GM18870 (cell line): ENCODE data around the gene PLEKHM3.

ENCODE experiments used
- ATAC-seq: cut with Tn5 transposase; IDR thresholded peaks from one replicate; pipeline ENCODE4 v1.9.1; 2021; ENCODE audit warnings: moderate library complexity; ENCODE audit not compliant: unreplicated experiment

The PLEKHM3 gene

DNA sequence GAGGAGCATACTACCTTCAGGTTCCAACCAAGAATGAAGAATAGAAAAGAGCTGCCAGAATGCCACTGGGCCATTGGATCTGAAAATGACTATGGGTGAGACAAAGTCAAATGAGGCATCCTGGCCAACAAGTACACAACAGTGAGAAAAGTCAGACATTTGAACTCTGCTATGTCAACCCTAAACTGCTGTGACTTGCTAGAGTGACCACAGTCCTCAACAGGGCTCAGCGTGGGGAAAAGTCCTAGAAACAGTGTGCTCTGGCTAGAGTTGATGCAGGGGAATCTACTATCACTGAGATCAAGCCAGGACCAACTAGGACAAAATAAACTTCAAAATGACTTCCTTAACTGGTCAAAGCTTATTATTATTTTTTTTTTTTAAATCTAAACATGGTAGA lies 157.4 kb downstream of the PLEKHM3 start:
- ATAC-seq, result no peak

DNA sequence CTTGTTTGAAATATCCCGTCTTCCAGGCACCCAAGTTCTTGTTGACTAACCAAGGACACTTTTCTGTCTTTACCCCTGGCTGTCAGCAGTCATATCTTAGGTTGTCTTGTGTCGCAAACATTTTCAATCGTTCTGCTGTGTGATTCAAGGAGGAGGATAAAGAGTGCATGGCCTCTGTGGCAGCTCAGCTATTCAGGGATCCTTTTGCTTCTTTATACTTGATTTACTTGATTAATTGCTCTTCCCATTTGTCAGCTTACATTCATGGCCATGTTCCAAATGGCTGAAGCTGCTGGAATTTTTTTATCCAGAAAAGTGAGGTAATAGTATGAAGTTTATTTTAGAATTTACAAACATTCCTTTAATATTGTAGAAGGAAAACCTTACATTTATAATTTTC lies 158.3 kb downstream of the PLEKHM3 start:
- ATAC-seq, result no peak

DNA sequence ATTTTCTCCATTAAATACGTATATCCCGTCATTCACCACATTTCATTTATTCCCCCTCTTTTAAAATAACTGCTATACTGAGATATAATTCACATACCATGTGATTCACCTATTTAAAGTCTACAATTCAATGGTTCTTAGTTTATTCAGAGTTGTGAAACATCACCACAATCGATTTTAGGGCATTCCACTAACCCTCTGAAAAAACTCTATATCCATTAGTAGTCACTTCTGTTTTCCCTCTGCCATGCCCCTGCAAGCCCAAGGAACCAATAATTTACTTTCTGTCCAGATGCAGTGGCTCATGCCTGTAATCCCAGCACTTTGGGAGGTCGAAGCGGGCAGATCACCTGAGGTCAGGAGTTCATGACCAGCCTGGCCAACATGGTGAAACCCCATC lies 160.1 kb downstream of the PLEKHM3 start:
- ATAC-seq, result no peak

DNA sequence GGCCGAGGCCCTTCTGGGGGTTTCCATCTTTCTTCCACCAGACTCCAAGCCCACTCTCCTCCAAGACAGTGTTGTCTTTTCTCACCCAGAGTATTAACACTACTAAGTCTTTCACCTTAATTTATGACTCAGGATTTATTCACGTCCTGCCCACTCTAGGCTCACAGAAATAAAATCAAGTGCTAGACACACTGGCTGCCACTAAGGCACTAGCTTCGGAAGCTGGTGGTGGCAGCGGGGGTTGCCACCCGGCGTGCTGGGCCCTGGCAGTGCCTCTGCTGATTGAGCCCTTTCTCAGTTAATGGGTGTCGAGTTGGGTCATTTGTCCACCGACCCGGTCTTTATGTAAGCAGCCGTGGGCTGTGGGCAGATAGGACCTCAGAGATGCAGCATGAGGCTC lies 162.0 kb downstream of the PLEKHM3 start:
- no peak for ATAC-seq

DNA sequence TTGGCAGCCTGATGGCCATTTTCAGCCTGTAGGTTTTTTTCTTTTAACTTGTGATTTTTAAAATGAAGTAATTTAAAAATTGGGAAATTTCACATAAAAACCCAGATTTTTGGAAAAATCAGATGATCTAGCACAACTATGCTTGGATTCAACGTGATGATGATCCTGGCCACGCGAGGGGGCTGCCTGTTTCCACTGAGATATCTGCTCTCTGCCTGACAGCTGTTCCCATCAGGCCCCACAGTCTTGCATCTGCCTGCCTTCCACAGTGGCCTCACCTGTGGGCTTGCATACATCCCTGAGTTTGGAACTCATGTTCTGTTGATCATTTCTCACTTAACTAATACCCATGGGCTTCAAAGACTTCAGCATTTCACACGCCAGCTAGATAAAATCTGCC lies 163.5 kb downstream of the PLEKHM3 start:
- ATAC-seq, result no peak

DNA sequence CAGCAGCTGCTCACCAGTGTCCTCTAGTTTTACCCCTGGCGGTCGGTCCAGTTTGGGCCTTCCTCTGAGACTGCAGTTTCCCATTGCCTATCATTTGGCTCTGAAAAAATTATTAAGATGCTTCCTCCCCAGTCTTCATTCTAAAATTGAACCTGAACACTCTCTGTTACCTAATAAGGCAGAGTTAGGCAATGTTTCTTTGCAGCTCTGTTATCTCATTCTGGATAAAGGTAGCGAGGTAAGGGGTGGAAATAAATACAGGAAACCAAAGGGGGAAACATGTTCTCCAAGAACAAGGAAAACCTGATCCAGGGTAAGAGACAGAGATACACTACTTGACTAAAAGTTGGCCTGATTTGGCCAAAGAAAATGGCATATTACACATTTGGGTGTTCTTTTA lies 164.6 kb downstream of the PLEKHM3 start:
- no peak for ATAC-seq

DNA sequence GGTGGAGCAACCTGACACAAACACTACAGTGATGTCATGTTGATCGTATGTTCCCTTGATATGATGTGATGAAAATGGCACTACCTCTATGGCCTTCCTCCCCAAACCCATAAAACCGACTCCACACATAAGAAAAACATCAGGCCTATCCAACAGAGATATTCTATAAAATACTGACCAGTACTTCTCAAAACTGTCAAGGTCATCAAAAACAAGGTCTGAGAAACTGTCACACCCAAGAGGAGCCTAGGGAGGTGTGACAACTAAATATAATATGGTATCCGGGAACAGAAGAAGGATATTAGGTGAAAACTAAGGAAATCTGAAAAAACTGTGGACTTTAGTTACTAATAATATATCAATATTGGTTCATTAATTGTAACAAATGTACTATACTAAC lies 169.7 kb downstream of the PLEKHM3 start:
- ATAC-seq, result no peak

DNA sequence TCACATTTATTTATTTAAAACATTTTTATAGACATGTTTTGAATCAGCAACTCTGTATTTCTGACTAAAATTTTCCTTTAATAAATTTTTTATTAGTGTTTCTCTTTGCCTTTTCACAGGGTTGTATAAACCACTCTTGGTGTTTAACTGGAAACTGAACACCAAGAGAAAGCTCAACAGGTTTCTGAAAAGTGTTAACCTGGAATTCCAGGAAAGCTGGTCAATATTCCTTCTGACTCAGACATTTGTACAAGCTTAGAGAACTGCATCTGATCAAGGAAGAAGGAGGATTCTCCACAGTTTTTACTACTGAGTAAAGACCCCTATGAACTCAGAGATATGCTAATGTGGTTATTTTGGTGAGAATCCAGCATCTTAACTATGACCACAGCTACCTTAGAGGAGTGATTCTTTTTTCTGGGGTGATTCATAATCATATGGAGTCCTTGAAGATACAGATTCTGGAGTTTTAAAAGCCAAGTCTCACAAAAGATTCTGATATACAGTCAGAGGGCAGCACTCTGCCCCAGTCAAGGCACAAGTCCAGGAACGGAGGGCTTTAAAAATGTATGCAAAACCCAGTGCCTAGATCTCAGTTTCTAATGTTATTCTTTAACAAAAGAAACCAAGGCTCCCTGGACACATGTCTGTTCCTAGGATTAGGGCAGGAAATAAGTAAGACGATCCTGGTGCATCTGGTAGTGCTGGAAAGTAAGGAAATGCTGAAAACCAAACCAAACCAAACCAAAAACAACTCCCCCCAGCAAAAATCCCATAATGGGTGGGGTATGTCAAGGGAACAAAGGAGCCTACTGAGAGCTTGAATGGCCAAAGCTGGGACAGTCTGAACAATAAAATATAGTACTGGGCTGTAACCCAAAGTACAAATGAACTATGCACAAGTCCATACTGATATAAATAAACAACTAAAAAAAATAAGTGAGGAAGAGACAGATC lies 170.6 kb downstream of the PLEKHM3 start:
- no peak for ATAC-seq

DNA sequence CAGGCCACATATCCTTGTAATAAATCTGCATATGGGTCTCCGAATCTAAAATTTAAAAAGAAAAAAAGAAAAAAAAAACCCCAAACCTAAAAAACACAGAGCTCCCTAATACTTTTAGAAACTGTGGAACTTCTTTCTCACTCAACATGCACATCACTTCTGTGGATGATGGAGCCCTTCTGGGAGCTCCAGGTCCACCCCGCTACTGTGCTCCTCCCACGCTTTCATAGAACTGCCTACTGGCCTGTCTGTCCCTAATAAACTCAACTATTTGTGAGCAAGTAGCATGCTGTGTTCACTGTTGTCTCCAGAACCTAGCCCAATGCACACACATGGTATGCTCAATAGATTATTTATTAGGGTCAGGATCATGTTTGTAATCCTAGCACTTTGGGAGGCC lies 172.5 kb downstream of the PLEKHM3 start:
- no peak for ATAC-seq

DNA sequence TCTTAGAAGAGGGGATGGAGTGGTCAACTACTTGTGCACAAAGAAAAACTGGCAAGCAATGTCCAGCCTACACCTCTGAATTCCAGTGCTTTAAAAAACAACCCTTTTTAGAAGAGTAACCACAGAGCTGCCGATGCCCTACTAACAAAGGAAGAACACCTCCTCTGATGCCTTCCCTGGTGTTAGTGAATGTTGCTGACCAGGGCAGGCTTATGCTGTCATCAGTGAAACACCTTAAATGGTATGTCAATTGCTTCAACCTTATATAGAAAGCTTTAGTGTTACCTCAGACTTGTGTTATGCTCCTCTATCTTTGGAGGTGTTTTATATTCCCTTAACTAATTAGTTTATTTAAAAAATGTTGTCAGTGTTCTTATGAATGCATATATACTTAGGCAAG lies 175.9 kb downstream of the PLEKHM3 start:
- no peak for ATAC-seq

DNA sequence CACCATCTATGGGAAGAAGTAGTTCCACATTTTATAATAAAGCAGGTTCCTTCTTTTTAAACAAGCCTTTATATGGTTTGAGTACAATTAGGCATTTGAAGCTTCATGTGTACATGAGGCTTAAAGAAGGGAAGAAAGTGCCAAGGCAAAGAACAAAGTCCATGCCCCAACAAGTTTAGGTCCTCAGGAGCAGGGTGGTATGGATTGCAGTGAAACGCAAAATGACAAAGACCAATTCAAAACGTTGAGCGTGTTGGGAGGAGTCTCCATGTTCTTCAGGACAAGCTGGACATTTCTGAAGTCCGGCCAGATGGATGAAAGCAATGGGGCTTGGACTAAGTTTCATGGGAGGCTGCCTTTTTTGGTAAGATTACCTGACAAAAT lies 176.8 kb downstream of the PLEKHM3 start:
- ATAC-seq, result no peak

DNA sequence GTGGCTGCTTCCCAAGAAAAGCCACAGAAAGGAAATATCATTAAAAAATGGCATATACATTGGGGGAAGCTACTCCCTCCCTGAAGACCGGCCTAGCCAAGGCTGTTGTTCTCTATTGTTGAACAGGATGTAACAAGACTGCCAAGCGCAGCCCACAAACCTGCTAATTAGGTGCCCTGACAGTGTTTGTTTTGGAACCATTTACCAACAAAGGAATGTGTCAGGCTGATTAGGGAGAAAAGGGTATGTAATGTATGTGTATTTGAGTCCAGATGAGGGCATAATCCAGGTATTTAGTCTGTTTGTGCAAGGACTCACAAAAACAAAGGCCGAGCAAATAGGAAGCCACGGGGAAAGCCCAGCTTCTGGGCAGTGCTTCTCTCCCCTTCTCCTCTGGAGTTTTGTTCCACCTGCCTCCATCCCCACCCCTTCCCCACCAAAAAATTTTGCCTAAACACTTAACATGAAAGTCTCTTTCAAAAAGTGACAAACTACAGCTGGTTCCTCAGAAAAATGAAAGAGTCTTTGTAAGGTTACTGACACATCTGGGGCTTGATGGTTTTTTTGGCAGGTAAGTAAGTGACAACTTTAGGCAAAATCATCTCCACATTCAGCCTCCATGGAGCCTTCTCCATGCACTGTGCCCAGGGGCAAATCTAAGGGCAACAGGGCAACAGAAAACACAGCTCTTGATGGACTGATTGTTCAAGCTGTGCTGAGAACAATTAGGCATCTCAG lies 177.4 kb downstream of the PLEKHM3 start:
- no peak for ATAC-seq

DNA sequence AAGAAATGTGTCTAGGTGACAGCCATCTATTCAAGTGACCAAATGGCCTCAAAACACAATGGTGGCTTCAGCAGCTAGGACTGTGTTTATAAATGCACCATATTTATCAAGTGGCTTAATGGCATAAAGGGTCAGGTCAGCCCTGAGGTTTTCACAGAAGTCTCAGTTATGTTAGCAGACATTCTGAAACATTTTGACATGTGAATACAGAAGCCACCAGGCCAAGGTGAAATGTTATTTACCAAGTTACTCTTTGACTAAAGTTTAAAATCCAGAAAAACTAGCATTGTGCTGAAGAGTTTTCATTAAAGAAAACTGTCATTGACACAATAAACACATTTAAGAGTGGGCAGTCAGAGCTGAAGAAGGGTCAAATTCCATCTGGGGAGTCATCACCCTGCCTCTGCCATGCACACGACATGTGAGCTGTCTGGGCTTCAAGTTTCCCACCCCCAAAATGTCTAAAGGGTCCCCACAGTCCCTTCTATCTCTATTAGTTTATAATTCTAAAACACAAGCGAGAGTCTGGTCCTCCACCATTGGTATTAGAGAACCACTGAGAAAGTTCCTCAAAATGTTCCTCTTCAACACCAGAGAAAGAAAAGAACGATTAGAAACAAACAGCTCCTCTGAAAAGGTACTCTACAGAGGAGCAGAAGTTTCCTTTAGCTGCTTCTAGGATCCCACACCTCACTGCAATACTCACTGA lies 178.1 kb downstream of the PLEKHM3 start:
- no peak for ATAC-seq

DNA sequence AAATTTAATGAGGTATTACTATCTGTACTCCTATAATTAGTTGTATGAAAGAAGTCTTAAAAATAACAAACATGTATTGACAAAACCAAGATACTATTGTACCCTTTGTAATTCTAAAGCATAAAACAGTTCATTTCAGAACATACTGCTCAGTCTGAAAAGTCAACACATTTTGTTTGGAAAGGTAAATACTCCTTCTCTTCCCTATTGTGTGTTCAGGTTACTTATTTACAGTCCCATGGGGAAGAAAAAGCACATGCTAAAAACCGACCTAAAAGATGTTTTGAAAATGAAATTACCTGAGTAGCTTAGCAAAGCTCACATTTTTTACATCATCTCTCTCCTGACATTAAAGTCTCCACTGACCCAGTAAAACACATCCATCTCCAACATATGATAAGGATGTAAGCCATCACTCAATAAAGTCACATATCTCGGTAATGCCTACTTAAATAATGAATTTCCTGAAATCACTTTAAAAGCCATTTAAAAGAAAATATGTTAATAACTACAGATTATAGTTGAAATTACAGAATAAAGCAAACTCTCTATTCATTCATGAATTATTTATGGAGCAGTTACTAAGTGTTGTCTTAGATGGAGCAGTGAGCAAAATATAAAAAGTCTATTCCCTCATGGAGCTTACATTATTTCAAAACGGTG lies 180.0 kb downstream of the PLEKHM3 start:
- ATAC-seq, result no peak

DNA sequence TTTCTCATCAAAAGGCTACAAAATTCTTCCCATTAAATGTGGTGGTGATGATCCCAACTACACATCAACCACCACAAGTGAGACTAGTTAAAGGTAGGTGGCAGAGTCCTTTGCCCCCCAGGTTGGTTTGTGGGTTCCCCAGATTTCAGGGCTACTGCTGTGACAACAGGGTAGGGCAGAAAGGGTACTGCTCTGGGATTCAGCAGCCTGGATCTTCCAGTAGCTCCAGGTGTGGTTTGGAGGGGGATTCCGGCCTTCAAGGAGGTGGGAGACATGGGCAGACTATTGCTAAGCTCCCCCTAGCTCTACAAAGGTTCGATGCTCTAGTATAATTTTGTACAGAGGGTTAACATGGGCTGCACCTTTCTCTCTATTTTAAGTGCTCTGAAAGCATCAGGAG lies 180.7 kb downstream of the PLEKHM3 start:
- ATAC-seq, result no peak

DNA sequence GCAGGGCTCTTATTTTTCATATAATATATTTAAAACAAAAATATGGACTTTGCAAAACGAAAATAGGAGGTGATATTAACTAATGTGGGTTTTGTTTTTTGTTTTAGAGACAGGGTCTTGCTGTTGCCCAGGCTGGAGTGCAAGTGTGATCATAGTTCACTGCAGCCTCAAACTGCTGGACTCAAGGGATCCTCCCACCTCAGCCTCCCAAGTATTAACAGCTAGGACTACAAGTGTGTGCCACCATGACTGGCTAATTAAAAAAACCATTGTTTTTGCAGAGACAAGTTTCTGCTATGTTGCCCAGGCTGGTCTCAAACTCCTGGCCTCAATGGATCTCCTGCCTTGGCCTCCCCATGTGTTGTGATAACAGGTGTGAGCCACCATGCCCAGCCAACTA lies 185.2 kb downstream of the PLEKHM3 start:
- ATAC-seq, result no peak

DNA sequence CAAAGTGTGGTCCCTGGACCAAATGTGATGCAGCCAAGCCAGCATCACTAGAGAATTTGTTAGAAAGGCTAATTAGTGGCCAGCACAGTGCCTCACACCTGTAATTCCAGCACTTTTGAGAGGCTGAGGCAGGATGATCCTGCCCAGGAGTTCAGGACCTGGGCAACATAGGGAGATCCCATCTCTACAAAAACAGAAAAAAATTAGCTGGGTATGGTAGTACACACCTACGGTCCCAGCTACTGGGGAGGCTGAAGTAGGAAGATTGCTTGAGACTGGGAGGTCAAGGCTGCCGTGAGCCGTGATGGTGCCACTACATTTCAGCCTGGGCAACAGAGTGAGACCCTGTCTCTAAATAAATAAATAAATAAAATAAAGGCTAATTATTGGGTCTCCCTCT lies 185.8 kb downstream of the PLEKHM3 start:
- ATAC-seq, result no peak

DNA sequence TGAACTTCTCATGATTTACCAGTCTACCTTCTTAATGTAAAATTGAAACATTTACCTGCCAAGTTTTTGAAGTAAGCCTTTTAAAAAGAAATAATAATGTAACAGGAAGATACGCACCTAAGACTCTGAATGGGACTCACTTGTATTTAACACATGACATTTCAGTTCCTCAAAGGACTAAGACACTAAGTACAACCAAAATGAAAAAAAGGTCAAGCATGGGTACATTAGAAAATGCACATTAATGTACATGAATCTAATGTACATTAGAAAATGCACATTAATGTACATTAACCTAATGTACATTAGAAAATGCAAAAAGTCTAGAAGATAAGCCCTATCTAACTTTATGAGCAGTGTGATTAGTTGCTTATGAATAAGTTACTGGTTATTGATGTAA lies 186.3 kb downstream of the PLEKHM3 start:
- ATAC-seq, result no peak

DNA sequence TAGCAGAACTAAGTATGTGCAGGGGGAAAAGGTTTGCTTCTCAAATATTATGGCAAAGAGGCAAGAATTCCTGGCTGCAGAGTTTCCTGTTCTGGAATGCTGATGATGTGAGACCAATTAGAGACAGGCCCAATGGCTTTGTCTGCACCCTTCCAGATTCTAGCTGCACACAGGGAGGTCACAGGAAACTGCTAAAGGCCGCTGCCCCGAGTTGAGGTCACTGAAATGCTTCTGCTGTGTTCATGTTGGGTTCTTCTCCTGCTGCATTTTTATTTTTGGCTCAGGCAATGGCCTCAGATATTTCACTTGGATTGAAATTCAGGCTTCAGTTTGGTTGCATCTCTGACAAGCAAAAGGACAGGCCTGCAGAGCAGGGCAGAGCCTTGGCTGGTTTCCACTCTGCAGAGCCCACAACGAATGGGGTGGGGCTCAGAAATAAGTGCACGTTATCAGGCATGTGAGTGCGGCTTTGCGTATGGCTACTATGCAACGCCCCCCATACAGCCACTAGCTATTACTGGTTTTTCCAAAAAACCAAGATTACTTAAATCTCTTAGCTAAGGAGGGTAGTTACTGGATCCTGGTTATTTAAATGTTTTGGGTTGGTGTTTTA lies 188.7 kb downstream of the PLEKHM3 start:
- no peak for ATAC-seq

DNA sequence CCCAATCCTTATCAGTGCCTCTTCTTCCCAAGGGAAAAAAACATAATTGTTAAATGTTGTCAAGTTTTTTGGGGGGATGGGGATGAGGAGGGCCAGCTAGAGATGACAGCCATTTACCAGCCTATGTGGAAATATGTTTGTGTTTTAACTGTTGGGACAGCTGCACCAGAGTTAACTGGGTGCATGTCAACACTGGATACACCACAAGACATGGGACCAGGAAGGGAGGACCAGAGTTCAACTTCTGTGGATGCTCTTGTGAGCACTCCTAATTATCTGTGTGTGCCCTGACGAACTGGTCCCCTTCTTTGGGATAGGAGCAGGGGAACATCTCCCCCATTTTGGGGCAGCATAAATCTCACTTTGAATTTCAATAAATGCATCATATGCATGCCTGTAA lies 189.5 kb downstream of the PLEKHM3 start:
- no peak for ATAC-seq
